GM12878 (cell line): ENCODE data around the gene PPP1CA. TPM values are rescaled to one million over a fixed set of nuclear protein-coding genes. Genes with fewer than 3 reads are reported as not detected.

Experiments
- ATAC-seq: fragments of 200-7000 bp; cut with Tn5 transposase; 3 replicates; pipeline ENCODE4 v1.9.1; 2020; ENCODE audit warnings: mild to moderate bottlenecking, moderate library complexity
- BruUV-seq: library from RNA; stranded (reverse); fragments of 400-500 nt; replicated peaks from 2 replicates; lab custom pipeline; 2021; lab: Mats Ljungman, UMichigan
- CTCF ChIA-PET: fragments of 300-600 bp; sonication (Branson Sonifier 250); formaldehyde crosslinking; extraction: SDS; loops from one replicate; lab custom pipeline; 2021; ENCODE audit warnings: inconsistent platforms; lab: Yijun Ruan, JAX
- POLR2A ChIA-PET: fragments of 350-600 bp; formaldehyde crosslinking; extraction: SDS; loops from one replicate; lab custom pipeline; 2021; ENCODE audit warnings: inconsistent platforms; lab: Charles Lee
- RAD21 ChIA-PET: fragments of 300-600 bp; sonication (Branson Sonifier 250); formaldehyde crosslinking; loops from one replicate; lab custom pipeline; 2023; ENCODE audit warnings: antibody characterized with exemption; ENCODE audit not compliant: unreplicated experiment; lab: Charles Lee
- SMC1A ChIA-PET: fragments of 300-600 bp; sonication (Branson Sonifier 250); formaldehyde crosslinking; loops from one replicate; lab custom pipeline; 2023; ENCODE audit not compliant: unreplicated experiment, uncharacterized antibody; lab: Charles Lee
- DNase-seq: peaks from one replicate; pipeline ENCODE4 v3.0.0-alpha.2; 2011; ENCODE audit warnings: low read depth, low spot score
- FAIRE-seq: peaks from 3 replicates; lab custom pipeline; 2011; peaks lifted over from hg19 to GRCh38; lab: Jason Lieb, UNC
- H2AFZ ChIP-seq: 2 replicates; pipeline ENCODE4 v1.6.0; 2011; ENCODE audit warnings: low read depth, low read length, control low read depth; ENCODE audit not compliant: control insufficient read depth
- H3K27ac ChIP-seq: 2 replicates; pipeline ENCODE4 v1.5.1; 2011; ENCODE audit warnings: control low read depth; ENCODE audit not compliant: control insufficient read depth, insufficient read depth
- H3K27me3 ChIP-seq, 2 experiments: replicated peaks in 1 of 2; 2 replicates each; pipeline versions ENCODE4 v1.6.0 to v1.6.1; 2011; ENCODE audit warnings: low read length in 1 of 2; ENCODE audit not compliant: control insufficient read depth in 2 of 2, insufficient read depth in 2 of 2
- H3K36me3 ChIP-seq, 2 experiments: 2 replicates each; pipeline ENCODE4 v1.5.1; 2011; ENCODE audit warnings: low read length in 1 of 2; ENCODE audit not compliant: control insufficient read depth in 2 of 2, insufficient read depth in 2 of 2
- H3K4me1 ChIP-seq: 2 replicates; pipeline ENCODE4 v1.6.1; 2011; ENCODE audit warnings: mild to moderate bottlenecking, low read length, moderate library complexity, mixed read lengths; ENCODE audit not compliant: control insufficient read depth, insufficient read depth
- H3K4me2 ChIP-seq: 2 replicates; pipeline ENCODE4 v1.6.0; 2011; ENCODE audit warnings: control low read depth; ENCODE audit not compliant: control insufficient read depth, insufficient read depth
- H3K4me3 ChIP-seq: fragments of 200-600 bp; sonication (generic); 2 replicates; pipeline ENCODE4 v1.5.1; 2016
- H3K79me2 ChIP-seq: 2 replicates; pipeline ENCODE4 v1.6.0; 2011; ENCODE audit warnings: low read length; ENCODE audit not compliant: control insufficient read depth, insufficient read depth
- H3K9ac ChIP-seq: 2 replicates; pipeline ENCODE4 v1.8.0; 2011; ENCODE audit warnings: low read length, control low read depth, mixed read lengths; ENCODE audit not compliant: control insufficient read depth, insufficient read depth
- H3K9me3 ChIP-seq: replicated peaks from 3 replicates; pipeline ENCODE4 v1.5.1; 2011; ENCODE audit warnings: mild to moderate bottlenecking, low read length; ENCODE audit not compliant: control insufficient read depth, insufficient read depth
- H4K20me1 ChIP-seq: 2 replicates; pipeline ENCODE4 v1.6.0; 2011; ENCODE audit not compliant: control insufficient read depth, insufficient read depth
- BACH1 ChIP-seq: fragments of 450-650 bp; IDR thresholded peaks from 2 replicates; pipeline ENCODE4 v1.6.1; 2017; ENCODE audit warnings: mild to moderate bottlenecking, borderline replicate concordance
- EED ChIP-seq: sonication (generic); IDR thresholded peaks from 2 replicates; pipeline ENCODE4 v1.6.1; 2016; ENCODE audit warnings: antibody characterized with exemption, low read depth
- EZH2 ChIP-seq: IDR thresholded peaks from 2 replicates; pipeline ENCODE4 v1.6.1; 2012; ENCODE audit warnings: low read depth, mild to moderate bottlenecking, control low read depth, inconsistent platforms, low read length, borderline replicate concordance; ENCODE audit not compliant: control insufficient read depth
- FOS ChIP-seq: IDR thresholded peaks from 3 replicates; pipeline ENCODE4 v1.6.1; 2011; ENCODE audit warnings: borderline replicate concordance; ENCODE audit not compliant: insufficient read length; ENCODE audit errors: extremely low read depth
- HDAC6 ChIP-seq: fragments of 200-600 bp; sonication (generic); IDR thresholded peaks from one replicate; pipeline ENCODE4 v1.8.0; 2017; ENCODE audit warnings: antibody characterized with exemption; ENCODE audit not compliant: unreplicated experiment
- MTA2 ChIP-seq: fragments of 450-650 bp; IDR thresholded peaks from 2 replicates; pipeline ENCODE4 v1.6.1; 2016; ENCODE audit warnings: low read depth, mild to moderate bottlenecking, moderate library complexity
- NBN ChIP-seq: fragments of 450-650 bp; IDR thresholded peaks from 2 replicates; pipeline ENCODE4 v1.6.1; 2016
- NFXL1 ChIP-seq: fragments of 450-650 bp; IDR thresholded peaks from 2 replicates; pipeline ENCODE4 v1.6.1; 2017; ENCODE audit warnings: antibody characterized with exemption, mild to moderate bottlenecking, borderline replicate concordance
- NR2C2 ChIP-seq: IDR thresholded peaks from 2 replicates; pipeline ENCODE4 v1.6.1; 2011; ENCODE audit warnings: borderline replicate concordance, low read depth; ENCODE audit not compliant: control insufficient read depth, insufficient read length
- PAX8 ChIP-seq: fragments of 450-650 bp; IDR thresholded peaks from 2 replicates; pipeline ENCODE4 v1.6.1; 2017; ENCODE audit warnings: mild to moderate bottlenecking, moderate library complexity
- PKNOX1 ChIP-seq: fragments of 450-650 bp; IDR thresholded peaks from 2 replicates; pipeline ENCODE4 v1.6.1; 2016; ENCODE audit warnings: mild to moderate bottlenecking
- RAD51 ChIP-seq: fragments of 450-650 bp; IDR thresholded peaks from 2 replicates; pipeline ENCODE4 v1.6.1; 2016; ENCODE audit warnings: moderate library complexity, mild to moderate bottlenecking, inconsistent platforms
- SIX5 ChIP-seq: IDR thresholded peaks from 2 replicates; pipeline ENCODE4 v1.6.1; 2011; ENCODE audit warnings: mild to moderate bottlenecking, low read depth, low read length, moderate library complexity; ENCODE audit not compliant: severe bottlenecking
- SPI1 ChIP-seq: IDR thresholded peaks from 2 replicates; pipeline ENCODE4 v1.6.1; 2011; ENCODE audit warnings: low read depth, mild to moderate bottlenecking, low read length, moderate library complexity, borderline replicate concordance; ENCODE audit not compliant: insufficient read depth
- USF1 ChIP-seq: IDR thresholded peaks from 2 replicates; pipeline ENCODE4 v1.6.1; 2011; ENCODE audit warnings: borderline replicate concordance, low read depth, mild to moderate bottlenecking, moderate library complexity, mixed read lengths, low read length; ENCODE audit not compliant: insufficient read depth; ENCODE audit errors: extremely low read length
- WGBS: methylation state at CpG from one replicate; pipeline ENCODE4 v1.1.6; 2016; ENCODE audit warnings: low lambda C conversion rate; ENCODE audit not compliant: insufficient replicate concordance, insufficient coverage; ENCODE audit errors: missing lambda C conversion rate; 5-methylcytosine and 5-hydroxymethylcytosine counted together
- in situ Hi-C: fragments of 300-500 bp; cut with MboI; formaldehyde crosslinking; loops from 9 replicates; pipeline ENCODE4 v1.14.3; 2018; ENCODE audit warnings: mixed read lengths
- intact Hi-C: fragments of 100-400 bp; cut with micrococcal nuclease; formaldehyde crosslinking; loops from one replicate; pipeline ENCODE4 v1.14.2; 2022; ENCODE audit not compliant: unreplicated experiment
- polyA plus RNA-seq, 11 experiments: library from polyadenylated mRNA; depleted of rRNA in 4 of 11; unstranded in 6 of 11; stranded (reverse) in 5 of 11; fragments of >200 nt; fragmentation: Nextera tagmentation in 4 of 11; fragmentation: Illumina TruSeq in 1 of 11; extraction: Ambion mirVana in 4 of 11; extraction: Trizol in 1 of 11; gene quantifications; 1 replicate in 1 of 11; 2 replicates in 10 of 11; pipeline versions ENCODE4 v1.2.1 to v1.2.3, GENCODE V29; 2011 to 2016; ENCODE audit warnings: inconsistent platforms in 2 of 11, missing spikeins in 2 of 11, low read depth in 1 of 11
- total RNA-seq, 4 experiments: library from RNA; depleted of rRNA in 3 of 4; stranded (reverse); fragments of >200 nt in 3 of 4; fragmentation: Illumina TruSeq in 1 of 4; extraction: Trizol in 1 of 4; gene quantifications; 2 replicates each; pipeline versions ENCODE4 v1.2.1 to v1.2.3, GENCODE V29; 2013 to 2021

Gene PPP1CA
- total and polyA plus RNA-seq, 10 of the 15 experiments (the other 5 are each of a cell fraction or from before 2014, with no cell fraction given) = 26.4 to 458 (median 240) TPM

- no peak for TF ChIP-seq BACH1
Observed at GRCh38 chr11:67395555-67396258, 6.0 kb downstream of the PPP1CA start (continued).

- RAD21 ChIA-PET = no interaction called here
Observed at GRCh38 chr11:67393990-67394389, 7.7 kb downstream of the PPP1CA start.

More at GRCh38 chr11:67393990-67394389, 7.7 kb downstream of the PPP1CA start:
- no peak for TF ChIP-seq EZH2
- no peak for TF ChIP-seq PKNOX1
- TF ChIP-seq HDAC6 = no peak
- no peak for TF ChIP-seq NBN
- TF ChIP-seq RAD51 = no peak
- TF ChIP-seq NR2C2 = no peak
- no peak for TF ChIP-seq MTA2
- TF ChIP-seq USF1 = no peak
- no peak for TF ChIP-seq SIX5
- TF ChIP-seq EED = no peak
- no peak for TF ChIP-seq NFXL1
- no peak for TF ChIP-seq FOS
- TF ChIP-seq SPI1 = no peak
- TF ChIP-seq PAX8 = no peak
- peaks cover 26% of the 10 kb centered on the region for H3K79me2 ChIP-seq
- H4K20me1 ChIP-seq = no peaks in the 10 kb centered on the region; the same call in 1 of the 2 replicates
- 82% methylated on average over 5 of the region's 5 CpGs for WGBS
- in situ Hi-C loops = no loop called here
- no peaks in the 10 kb centered on the region for H3K9me3 ChIP-seq
- H3K4me3 ChIP-seq = no peak overlapping the region
- BruUV-seq = no TSS peak
- CTCF ChIA-PET = interaction anchor here (0.8 to 1.8 kb wide), 3 partner anchors 12 to 112 kb away, joined by 3 read pairs; partner anchors contain the start of genes PITPNM1 and PTPRCAP
- FAIRE-seq (no peak), DNase-seq (no peak), ATAC-seq (no peak)
- H3K27me3 ChIP-seq = no peaks in the 10 kb centered on the region
- H3K9ac ChIP-seq = no peak overlapping the region
- H3K4me2 ChIP-seq = no peak overlapping the region
- POLR2A ChIA-PET = interaction anchor here (1.1 kb wide), 1 partner anchor 91 kb away, joined by 4 read pairs; no protein-coding TSS in a partner anchor
- H3K36me3 ChIP-seq = peaks cover 18 to 19% of the 10 kb centered on the region in 2 experiments
- SMC1A ChIA-PET = interaction anchor here (3.4 kb wide), 1 partner anchor 7 kb away, joined by 17 read pairs; the partner anchor contains the start of gene PPP1CA
- H3K4me1 ChIP-seq = peaks cover 10% of the 10 kb centered on the region
- intact Hi-C loops = no loop called here
- H3K27ac ChIP-seq = no peak overlapping the region
- no peak overlapping the region for H2AFZ ChIP-seq
